OCI-LY7 (cell line): ENCODE data around the gene KRT79. TPM values are rescaled to one million over a fixed set of nuclear protein-coding genes. Genes with fewer than 3 reads are reported as not detected.

Experiments used
- BruUV-seq: library from RNA; stranded (reverse); fragments of 400-500 nt; replicated peaks from 2 replicates; lab custom pipeline; 2021; lab: Mats Ljungman, UMichigan
- CTCF ChIA-PET: fragments of 300-600 bp; sonication (Branson Sonifier 250); formaldehyde crosslinking; loops from one replicate; lab custom pipeline; 2022; ENCODE audit warnings: antibody characterized with exemption; ENCODE audit not compliant: unreplicated experiment; lab: Charles Lee
- POLR2A ChIA-PET: fragments of 300-600 bp; sonication (Branson Sonifier 250); formaldehyde crosslinking; loops from one replicate; lab custom pipeline; 2022; ENCODE audit warnings: antibody characterized with exemption; lab: Charles Lee
- DNase-seq: peaks from one replicate; pipeline ENCODE4 v3.0.0-alpha.2; 2015; ENCODE audit warnings: low spot score
- H2AFZ ChIP-seq: fragments of 200-600 bp; sonication (generic), shearing (Covaris generic); 2 replicates; pipeline ENCODE4 v1.6.1; 2014; ENCODE audit warnings: mild to moderate bottlenecking, antibody characterized with exemption, low read length, moderate library complexity
- H3K27ac ChIP-seq: fragments of 200-600 bp; sonication (generic); 2 replicates; pipeline ENCODE4 v1.5.1; 2014; ENCODE audit warnings: mixed run types, low read depth, mild to moderate bottlenecking, moderate library complexity, low read length, inconsistent platforms; ENCODE audit not compliant: poor library complexity, severe bottlenecking
- H3K36me3 ChIP-seq: fragments of 200-600 bp; sonication (generic); 2 replicates; pipeline ENCODE4 v1.6.1; 2014; ENCODE audit warnings: mild to moderate bottlenecking, antibody characterized with exemption, low read length, moderate library complexity, mixed read lengths; ENCODE audit not compliant: insufficient read depth
- H3K4me1 ChIP-seq: fragments of 200-600 bp; sonication (generic); 2 replicates; pipeline ENCODE4 v1.5.1; 2014; ENCODE audit warnings: mild to moderate bottlenecking, low read length; ENCODE audit not compliant: insufficient read depth, poor library complexity, severe bottlenecking
- H3K4me2 ChIP-seq: fragments of 200-600 bp; sonication (generic); 2 replicates; pipeline ENCODE4 v1.6.1; 2014; ENCODE audit warnings: mild to moderate bottlenecking, low read length
- H3K4me3 ChIP-seq: fragments of 200-600 bp; sonication (generic); 2 replicates; pipeline ENCODE4 v1.5.1; 2014; ENCODE audit warnings: mild to moderate bottlenecking, low read depth, low read length; ENCODE audit not compliant: poor library complexity, severe bottlenecking
- H3K79me2 ChIP-seq: fragments of 200-600 bp; sonication (generic); 2 replicates; pipeline ENCODE4 v1.6.1; 2016; ENCODE audit warnings: low read depth, mild to moderate bottlenecking, low read length, moderate library complexity, mixed read lengths; ENCODE audit not compliant: insufficient read depth
- H3K9me2 ChIP-seq: fragments of 200-600 bp; sonication (generic); 2 replicates; pipeline ENCODE4 v1.6.1; 2016; ENCODE audit warnings: mild to moderate bottlenecking, low read length, mixed read lengths; ENCODE audit not compliant: insufficient read depth
- H3K9me3 ChIP-seq: fragments of 200-600 bp; sonication (generic); 2 replicates; pipeline ENCODE4 v1.6.1; 2014; ENCODE audit warnings: mild to moderate bottlenecking, mixed run types, low read length, mixed read lengths
- H4K20me1 ChIP-seq: fragments of 200-600 bp; sonication (generic); 2 replicates; pipeline ENCODE4 v1.6.1; 2014; ENCODE audit warnings: mild to moderate bottlenecking, antibody characterized with exemption, low read length, moderate library complexity, mixed read lengths; ENCODE audit not compliant: insufficient read depth
- CTCF ChIP-seq: fragments of 200-600 bp; sonication (generic); conservative IDR thresholded peaks from 2 replicates; pipeline ENCODE4 v1.5.1; 2014; ENCODE audit warnings: mild to moderate bottlenecking, antibody characterized with exemption, low read length, moderate library complexity, mixed read lengths
- EZH2phosphoT487 ChIP-seq: fragments of 200-600 bp; sonication (generic); IDR thresholded peaks from 2 replicates; pipeline ENCODE4 v1.6.1; 2018; ENCODE audit warnings: low read depth, borderline replicate concordance, mild to moderate bottlenecking, mixed run types, antibody characterized with exemption, low read length, moderate library complexity, mixed read lengths
- intact Hi-C: fragments of 100-400 bp; cut with micrococcal nuclease; formaldehyde crosslinking; loops from one replicate; pipeline ENCODE4 v1.10.0; 2022; ENCODE audit not compliant: unreplicated experiment
- total RNA-seq, 2 experiments: library from RNA; depleted of rRNA in 1 of 2; stranded (reverse); fragments of >200 nt in 1 of 2; shearing (Covaris generic) in 1 of 2; gene quantifications; 2 replicates each; pipeline ENCODE4 v1.2.3, GENCODE V29; 2014 to 2022

KRT79 gene
- total RNA-seq, 2 experiments from 2014 or later, result not detected

DNA sequence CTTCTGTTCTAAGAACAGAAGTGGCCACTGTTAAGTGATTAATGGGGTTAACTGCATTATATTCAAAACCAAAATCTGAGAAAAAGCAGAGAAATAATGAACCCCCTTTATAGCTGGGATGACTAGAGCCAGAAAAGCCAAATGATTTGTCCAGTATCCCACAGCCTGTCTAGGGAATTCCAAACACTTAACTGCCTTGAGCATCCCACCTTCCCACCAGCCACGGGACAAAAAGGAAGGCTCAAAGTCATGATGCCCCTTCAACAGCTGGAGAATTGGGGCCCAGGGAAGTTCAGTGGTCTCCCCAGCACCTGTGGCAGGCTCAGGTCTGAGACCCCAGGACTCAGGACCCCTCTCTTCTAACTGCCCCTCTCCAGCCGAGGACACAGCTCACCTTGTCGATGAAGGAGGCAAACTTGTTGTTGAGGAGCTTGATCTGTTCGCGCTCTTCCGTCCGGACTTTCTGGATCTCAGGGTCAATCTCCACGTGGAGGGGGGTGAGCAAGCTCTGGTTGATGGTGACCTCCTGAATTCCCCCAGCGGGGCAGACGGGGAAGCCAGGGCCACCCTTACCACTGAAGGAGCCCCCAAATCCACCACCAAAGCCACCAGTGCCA is 20.8 kb downstream of the KRT79 start:
- CTCF ChIA-PET, result no interaction called here
- H3K4me2 ChIP-seq, result no peak overlapping the region
- no peak overlapping the region for H2AFZ ChIP-seq
- no peaks in the 10 kb centered on the region for H3K36me3 ChIP-seq
- intact Hi-C loops, result no loop called here
- no peaks in the 10 kb centered on the region for H3K9me3 ChIP-seq
- H3K27ac ChIP-seq, result no peak overlapping the region
- BruUV-seq, result no TSS peak
- H4K20me1 ChIP-seq, result no peaks in the 10 kb centered on the region
- no peaks in the 10 kb centered on the region for H3K4me1 ChIP-seq
- DNase-seq, result no peak
- H3K4me3 ChIP-seq, result no peak overlapping the region
- no peak for TF ChIP-seq CTCF
- no peak for TF ChIP-seq EZH2phosphoT487
- H3K9me2 ChIP-seq, result no peaks in the 10 kb centered on the region
- POLR2A ChIA-PET, result no interaction called here
- H3K79me2 ChIP-seq, result no peaks in the 10 kb centered on the region

GRCh38 chr12:52812749-52813148 is 21.4 kb downstream of the KRT79 start:
- H3K9me3 ChIP-seq, result no peaks in the 10 kb centered on the region
- POLR2A ChIA-PET, result no interaction called here
- intact Hi-C loops, result no loop called here
- no peaks in the 10 kb centered on the region for H3K4me1 ChIP-seq
- no peak overlapping the region for H2AFZ ChIP-seq
- CTCF ChIA-PET, result no interaction called here
- H3K9me2 ChIP-seq, result no peaks in the 10 kb centered on the region
- H4K20me1 ChIP-seq, result no peaks in the 10 kb centered on the region
- no peaks in the 10 kb centered on the region for H3K79me2 ChIP-seq
- BruUV-seq, result no TSS peak
- no peak for TF ChIP-seq CTCF
- no peak for TF ChIP-seq EZH2phosphoT487
- no peak for DNase-seq
- no peak overlapping the region for H3K4me3 ChIP-seq
- no peaks in the 10 kb centered on the region for H3K36me3 ChIP-seq
- no peak overlapping the region for H3K27ac ChIP-seq
- H3K4me2 ChIP-seq, result no peak overlapping the region

- Histone ChIP-seq H3K79me2 (no peaks in the 10 kb centered on the region), H3K9me2 (no peaks in the 10 kb centered on the region), H2AFZ (no peak overlapping the region), H3K36me3 (no peaks in the 10 kb centered on the region), H3K4me1 (no peaks in the 10 kb centered on the region), H4K20me1 (no peaks in the 10 kb centered on the region), H3K9me3 (no peaks in the 10 kb centered on the region), H3K27ac (no peak overlapping the region), H3K4me2 (no peak overlapping the region), H3K4me3 (no peak overlapping the region)
- TF ChIP-seq CTCF (no peak), EZH2phosphoT487 (no peak)
- no TSS peak for BruUV-seq
- ChIA-PET CTCF (no interaction called here), POLR2A (no interaction called here)
- intact Hi-C loops, result no loop called here
- DNase-seq, result no peak
Measured at GRCh38 chr12:52812073-52812400, 22.1 kb downstream of the KRT79 start.
